Urothelium cell line (cell line): Measurements from ENCODE around the gene TECPR1.
"Not testable (repeated sequence)": the region's sequence is repeated elsewhere in the genome, so short reads cannot be mapped to it uniquely, and the experiment has no call there.

Source experiments
- DNase-seq: peaks from one replicate; pipeline ENCODE4 v3.0.0; 2011; ENCODE audit warnings: low spot score, mixed read lengths
- FAIRE-seq: peaks from 2 replicates; lab custom pipeline; 2011; peaks lifted over from hg19 to GRCh38; lab: Jason Lieb, UNC

Gene TECPR1

DNA sequence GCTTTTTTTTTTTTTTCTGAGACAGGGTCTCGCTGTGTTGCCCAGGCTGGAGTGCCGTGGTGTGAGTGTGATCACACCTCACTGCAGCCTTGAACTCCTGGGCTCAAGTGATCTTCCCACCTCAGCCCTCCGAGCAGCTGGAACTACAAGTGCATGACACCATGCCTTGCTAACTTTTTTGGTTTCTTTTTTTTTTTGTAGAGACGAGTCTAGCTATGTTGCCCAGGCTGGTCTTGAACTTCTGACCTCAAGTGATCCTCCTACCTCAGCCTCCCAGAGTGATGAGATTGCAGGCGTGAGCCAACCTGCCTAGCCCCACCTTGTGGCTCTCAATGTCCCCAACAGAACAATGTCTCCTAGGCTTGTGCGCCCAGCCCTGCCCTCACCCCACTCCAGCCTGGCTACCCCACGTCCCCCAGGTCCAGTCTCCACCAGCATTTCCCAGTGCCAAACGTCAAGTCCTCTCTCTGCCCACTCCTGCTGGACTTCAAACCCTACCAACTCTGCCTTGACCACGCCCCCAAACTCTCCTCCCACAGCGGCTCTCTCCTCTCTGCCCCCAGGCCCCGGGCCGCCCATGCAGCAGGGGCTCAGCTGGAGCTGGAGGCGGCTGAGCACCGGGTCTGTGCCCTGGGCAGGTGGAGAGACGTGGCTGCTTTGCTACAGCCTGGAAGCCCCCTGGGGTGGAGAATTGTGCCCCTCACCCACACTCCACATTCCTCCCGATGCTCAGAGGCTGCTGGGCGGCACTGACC lies 21.9 kb downstream of the TECPR1 start:
- FAIRE-seq = no peak
- DNase-seq = no peak

DNA sequence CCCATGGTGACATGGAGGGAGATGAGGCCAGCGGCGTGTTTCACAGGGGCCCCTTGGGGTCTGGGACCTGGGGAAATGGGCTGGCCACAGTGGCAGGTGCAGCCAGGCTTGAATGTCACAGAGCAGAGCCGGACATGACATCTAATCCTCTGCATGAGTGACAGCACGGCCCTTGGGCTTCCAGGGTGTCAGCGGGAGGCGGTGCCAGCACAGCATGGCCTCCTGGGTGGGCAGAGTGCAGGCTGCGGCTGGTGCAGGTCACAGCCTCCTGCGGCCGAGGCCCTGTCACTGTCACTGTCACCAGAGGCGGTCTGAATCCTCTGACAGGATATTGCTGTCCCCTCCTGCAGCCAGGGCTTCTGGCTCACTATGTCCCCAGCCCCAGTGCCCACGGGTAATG lies 22.6 kb downstream of the TECPR1 start:
- DNase-seq (no peak), FAIRE-seq (no peak)

DNA sequence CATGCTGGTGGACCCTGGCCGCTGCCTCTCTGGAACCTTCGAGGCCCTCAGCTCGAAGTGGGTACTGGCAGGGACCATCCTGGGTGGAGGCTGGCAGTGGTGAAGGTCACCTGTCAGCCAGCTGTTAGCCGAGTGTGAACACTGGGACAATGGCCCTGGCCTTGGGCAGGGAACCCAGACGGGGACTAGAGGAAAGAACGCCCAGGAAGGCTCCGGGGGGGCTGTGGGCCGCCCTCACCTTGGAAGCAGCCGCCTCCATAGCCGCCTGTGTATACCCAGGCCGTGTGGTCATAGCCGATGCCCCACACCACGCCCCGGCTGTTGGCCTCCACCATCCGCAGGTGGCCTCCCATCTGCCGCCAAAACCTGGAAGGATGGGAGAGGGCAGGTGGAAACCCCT lies 23.2 kb downstream of the TECPR1 start:
- DNase-seq (no peak), FAIRE-seq (no peak)

DNA sequence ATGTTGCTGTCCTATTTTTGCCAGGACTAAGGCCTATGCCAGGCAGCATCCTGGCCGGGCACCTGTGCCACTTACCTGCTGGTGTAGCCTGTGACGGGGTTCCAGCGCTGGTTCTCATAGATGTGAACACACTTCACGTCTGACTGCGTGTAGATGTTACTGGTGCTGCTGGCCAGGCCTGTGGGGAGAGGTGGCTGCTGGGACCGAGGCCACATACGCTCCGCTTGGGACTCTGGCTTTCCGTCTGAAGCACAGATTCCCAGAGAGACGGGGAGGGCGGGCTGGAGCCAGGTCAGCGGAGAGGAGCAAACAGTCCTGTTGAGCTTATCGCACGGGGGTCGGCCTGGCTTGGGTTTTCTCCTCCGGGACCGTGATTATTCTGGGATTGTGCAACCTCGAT lies 24.1 kb downstream of the TECPR1 start:
- FAIRE-seq (no peak), DNase-seq (no peak)

DNA sequence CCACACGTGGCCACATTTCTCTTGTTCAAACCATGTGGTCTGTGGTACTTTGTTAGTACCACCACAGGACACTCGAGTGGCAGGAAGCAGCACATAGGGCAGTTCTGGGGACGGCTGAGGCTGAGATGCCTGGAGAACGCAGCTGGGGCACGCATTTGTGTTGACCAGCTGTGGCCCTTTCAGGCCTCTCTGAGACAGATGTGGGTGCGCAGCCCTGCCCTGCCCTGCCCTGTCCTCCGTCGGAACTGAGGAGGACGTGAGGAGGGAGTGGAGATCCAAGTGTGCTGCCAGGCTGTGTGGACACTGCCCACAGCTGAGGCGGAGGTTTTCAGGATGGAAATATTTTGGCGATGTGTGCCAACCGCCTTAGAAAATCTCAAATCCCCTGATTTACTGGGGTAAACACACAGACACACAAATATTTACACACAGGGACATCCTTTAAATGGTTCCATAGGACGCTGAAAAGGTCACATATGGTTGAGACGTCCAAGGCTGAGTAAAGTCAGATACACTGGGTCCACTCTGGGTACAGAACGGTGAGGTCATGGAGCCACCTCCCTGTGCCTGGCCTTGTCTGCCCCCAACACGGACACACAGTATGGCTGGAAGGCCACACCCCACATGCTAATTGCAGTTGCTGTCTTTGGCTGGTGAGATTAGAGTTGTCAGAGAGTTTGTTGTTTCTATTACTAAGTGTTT lies 26.0 kb downstream of the TECPR1 start:
- no peak for FAIRE-seq
- no peak for DNase-seq

DNA sequence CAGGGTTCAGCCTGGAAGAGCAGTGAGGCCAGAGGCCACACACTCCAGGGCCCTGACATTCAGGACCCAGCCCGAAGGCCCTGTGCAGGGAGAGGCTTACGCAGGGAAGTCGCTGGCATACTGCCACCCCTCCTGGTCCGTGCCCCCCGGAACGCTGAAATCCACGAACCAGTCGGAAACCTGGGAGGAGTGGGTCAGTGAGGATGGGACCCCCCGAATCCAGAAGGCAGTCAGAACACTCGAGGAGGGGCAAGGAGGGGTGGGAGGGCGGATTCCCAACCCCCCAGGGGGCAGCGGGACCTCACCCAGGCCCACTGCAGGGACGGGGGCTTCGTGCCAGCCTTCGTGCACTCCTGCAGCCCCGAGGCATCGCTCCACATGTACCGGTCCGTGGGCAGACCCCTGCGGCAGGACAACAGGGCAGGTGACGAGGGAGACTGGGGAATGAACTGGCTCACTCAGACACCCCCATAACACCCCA lies 27.3 kb downstream of the TECPR1 start:
- no peak for FAIRE-seq

DNA sequence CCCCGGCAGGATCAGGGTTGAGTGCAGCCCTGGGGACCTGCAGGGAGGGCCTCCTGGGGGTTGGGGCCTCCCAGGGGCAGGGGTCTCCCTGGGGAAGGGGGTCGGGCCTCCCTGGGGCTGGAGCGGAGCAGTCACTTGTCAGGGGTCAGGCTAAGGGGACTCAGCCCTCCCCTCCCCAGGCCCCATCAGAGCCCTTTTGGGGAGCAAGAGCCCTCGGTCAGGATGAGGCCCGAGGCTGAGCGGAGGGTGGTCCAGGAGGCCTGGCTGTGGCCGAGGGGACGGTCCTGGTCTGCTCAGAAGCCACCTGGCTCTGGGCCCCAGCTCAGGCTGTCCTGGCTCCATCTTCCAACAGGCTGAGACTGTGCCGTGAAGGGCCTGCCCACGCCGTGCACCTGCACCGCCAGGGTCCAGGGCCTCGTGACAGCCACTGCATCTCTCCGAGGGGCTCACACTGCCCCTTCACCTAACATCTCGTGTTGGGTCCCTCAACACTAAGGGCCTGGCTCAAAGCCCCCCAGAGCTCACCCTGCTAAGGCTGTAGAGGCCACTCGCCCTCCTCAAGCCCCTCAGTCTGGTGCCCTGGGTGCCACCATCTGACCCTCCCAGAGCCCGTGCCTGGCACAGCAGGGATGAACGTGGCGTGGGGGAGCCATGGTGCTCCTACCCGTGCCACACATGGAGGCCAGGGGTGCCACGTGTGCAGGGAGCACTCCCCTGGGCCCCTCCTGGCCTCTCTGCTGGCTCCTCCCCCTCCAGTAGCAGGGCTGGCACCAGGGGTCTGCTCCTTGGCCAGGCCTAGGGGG lies 27.9 kb downstream of the TECPR1 start:
- DNase-seq (no peak), FAIRE-seq (no peak)

More for the DNA sequence above, 27.3 kb downstream of the TECPR1 start:
- no peak for DNase-seq

DNA sequence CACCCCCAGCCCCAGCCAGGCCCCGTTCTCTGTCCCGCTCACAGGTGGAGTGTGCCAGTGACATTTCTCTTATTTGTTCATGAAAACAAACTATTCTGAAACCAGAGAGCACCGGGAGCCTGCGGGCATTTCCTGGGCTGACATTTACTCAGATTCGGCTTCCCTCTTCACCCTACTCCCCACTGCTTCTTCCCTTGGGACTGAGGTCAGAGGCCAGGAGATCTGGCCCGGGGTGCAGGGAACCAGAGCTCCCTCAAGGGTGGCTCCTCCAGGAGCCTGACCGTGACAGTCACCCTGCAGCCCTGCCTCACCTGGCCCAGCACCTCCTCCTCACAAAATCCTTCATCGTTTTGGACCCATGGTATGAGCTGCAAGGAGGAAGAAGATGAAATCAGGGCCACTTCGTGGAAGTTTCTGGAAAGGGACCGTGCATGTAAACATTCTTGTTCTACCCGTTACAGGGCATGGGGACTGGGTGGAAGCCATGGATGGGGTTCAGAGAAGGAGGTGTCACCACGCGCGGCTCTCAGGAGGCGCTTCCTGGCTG lies 28.6 kb downstream of the TECPR1 start:
- DNase-seq (no peak), FAIRE-seq (no peak)

DNA sequence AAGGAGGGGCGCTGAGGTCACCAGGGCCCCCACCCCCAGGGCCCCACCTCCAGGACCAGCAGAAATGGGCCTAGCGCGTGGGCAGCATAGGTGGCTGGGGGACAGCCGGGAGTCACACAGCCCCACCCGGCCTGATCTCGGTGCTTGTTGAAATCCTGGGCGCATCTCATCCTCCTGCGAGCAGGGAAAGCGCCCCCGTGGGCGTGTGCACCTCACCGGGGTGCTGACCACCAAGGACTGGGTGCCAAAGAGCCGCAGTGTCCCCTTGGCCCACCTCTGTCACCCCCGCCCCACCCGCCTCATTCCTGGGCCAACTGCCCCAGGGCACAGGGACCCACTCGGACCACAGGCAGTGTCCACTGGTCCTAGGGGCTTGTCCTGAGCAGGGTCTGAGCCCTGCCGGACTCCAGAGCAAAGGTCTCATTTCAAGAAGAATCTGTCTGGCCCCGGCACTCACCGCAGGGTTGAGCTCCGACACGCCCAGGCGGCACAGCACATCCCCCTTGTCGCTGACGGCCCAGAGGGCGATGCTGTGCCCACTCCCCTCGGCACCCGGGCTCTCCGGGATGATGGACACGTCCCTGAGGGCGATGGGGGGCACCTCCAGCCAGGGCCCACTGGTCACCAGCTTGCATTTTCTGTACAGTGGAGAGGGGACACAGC lies 29.4 kb downstream of the TECPR1 start:
- FAIRE-seq (no peak), DNase-seq (no peak)

DNA sequence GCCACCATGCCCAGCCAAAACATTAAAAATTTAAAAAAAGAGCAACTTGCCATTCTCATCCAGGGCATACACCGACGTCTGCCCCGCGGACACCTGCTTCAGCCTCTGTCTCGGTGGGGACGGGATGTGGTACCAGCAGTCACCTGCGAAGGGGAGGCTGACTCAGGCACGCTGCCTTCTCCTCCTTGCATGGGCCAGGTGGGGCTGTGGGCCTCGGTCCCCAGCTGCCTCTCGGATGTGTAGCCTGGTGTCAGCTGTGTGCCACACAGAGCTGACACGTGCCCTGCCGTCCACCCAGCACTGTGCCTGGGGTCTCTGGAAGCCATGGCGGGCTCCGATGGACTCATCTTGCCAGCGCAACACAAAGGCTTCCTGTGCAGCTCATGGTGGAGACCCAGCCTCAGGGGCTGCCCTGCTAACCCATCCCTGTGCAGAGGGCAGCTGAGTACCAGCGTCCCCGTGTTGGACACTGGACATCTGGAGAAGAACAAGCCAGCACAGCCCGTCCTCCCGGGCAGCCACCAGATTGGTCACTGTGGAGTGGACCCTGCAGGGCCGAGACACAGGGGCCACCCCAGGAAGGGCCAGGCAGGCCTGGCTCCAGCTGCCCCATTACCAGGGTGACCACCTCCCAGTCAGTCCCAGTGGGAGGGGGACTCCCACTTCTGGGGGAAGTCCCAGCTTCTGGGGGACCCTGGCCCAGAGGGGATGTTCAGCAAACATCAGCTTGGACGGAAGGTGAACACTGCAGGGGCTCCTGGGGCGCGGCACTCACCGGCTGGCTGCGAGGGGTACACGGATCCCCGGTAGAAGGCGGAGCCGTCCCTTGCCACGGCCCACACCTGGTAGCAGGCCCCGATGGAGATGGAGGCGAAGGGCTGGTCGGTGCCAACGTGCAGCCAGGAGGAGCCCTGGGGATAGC lies 30.2 kb downstream of the TECPR1 start:
- FAIRE-seq (no peak), DNase-seq (no peak)

DNA sequence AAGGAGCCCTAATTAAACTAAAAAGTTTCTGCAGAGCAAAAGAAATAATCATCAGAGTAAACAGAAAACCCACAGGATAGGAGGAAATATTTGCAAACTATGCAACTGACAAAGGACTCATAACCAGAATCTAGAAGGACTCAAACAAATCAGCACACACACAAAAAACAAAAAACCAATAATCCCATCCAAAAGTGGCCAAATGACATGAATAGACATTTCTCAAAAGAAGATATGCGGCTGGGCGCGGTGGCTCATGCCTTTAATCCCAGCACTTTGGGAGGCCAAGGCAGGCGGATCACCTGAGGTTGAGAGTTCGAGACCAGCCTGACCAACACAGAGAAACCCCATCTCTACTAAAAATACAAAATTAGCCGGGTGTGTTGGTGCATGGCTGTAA lies 32.6 kb downstream of the TECPR1 start:
- not testable (repeated sequence) for FAIRE-seq, DNase-seq

DNA sequence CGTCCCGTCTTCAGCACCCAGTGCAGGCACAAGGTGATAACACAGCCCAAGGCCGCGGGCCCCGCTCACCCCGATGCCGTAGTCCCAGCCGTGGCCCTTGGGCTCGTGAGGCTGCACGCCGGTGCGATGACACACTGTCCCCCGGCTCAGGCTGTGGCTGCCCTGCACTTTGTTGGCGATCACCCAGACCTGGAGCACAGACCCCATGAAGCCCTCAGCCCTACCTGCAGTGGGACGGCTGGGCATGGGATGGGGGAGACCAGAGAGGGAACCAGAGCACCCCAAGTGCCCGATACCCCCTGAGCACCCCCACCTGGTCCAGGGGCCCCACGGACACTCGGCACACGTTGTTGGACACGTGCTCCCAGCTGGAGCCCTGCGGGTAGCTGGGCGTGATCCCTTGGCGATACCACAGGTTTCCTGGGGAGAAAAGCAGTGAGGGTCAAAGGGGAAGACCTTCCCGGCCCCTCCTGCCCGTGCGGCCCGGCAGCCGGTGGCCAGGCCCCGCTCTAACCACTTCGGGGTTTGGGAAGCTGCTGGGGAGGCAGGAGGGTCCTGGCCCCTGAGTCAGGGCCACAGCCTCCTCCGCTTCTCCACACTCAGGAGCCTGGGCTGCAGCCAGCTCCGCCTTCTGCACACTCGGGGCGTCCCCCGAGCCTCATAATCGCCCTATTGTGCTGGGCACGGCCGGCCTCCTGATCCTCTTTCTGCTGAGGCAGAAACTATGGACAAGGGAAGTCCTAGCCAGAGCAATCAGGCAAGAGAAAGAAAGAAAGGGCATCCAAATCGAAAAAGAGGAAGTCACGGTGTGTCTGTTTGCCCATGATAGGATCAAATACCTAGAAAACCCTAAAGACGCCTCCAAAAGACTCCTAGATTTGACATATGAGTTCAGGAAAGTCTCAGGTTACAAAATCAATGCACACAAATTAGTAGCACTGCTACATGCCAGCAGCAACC lies 34.1 kb downstream of the TECPR1 start:
- DNase-seq (no peak), FAIRE-seq (no peak)

DNA sequence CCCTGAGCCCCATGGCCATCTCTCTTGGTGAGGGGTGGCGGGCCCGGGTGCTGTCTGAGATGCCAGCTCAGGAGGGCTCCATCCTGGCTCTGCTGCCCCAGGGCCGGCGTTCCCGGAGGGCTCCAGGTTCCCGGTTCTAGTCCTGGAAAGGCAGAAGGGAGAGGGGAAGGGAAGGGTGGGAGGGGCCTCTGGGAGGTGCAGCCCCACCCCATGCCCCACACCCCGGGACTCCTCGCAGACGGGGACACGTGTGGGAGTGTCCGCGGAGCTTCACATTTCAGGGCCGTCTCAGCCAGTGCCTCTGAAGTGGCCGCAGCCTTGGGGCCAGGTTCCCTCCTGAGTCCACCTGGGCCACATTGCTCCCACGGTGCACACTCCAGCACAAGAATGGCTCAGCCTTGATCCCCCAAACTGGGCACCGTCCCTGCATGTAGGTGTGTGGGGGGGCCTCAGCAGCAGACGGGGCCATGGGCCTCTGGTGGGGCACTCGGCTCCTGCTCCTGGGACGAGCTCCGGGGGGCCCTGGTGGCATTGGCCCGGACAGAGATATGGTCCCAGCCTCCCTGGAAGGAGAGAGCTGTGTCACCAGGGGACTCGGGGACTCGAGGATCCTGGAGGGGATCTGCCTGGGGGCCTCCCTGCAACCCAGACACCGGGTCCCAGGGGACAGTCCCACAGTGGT lies 35.0 kb downstream of the TECPR1 start:
- no peak for DNase-seq
- no peak for FAIRE-seq

DNA sequence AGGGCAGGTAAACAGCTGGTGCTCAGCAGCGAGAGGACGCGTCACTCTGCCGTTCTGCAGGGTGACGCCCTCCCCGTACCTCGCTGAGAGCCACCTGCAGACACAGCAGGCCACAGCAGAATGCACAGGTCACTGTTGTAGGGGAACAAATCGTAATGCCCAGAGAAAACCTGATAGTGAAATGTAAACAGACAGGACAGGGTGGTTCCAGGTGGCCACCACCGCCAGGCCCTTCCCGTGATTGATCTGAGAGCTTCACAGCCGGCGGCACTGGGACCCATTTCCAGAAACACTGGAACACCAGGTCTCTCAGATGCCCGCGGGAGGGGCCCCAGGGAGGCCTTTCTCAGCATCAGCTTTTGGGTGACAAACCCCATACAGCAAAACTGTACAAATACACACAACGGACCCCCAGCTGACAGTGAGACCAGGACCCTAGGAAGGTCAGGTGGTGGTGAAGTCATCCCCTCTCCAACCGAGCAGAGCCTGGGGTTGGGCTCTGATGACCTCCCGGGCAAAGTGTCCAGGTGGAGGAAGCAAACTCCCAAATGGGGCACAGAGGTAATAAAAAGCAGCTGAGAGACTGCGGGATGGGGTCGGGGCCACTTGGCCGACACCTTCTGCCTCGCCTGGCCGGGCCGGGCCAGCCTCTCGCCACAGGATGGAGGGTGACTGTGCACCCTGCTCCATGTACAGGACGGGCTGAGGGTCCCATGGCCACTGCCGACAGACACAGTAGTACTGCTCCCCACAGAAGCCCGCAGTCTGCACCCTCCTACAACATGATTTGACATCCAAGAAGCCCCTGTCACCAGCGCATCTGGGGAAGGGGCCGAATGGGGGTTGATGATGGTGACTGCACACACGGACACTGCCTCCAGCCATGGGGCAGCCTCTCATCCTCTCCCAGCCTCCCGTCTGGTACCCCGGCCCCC lies 36.2 kb downstream of the TECPR1 start:
- DNase-seq = no peak
- no peak for FAIRE-seq

DNA sequence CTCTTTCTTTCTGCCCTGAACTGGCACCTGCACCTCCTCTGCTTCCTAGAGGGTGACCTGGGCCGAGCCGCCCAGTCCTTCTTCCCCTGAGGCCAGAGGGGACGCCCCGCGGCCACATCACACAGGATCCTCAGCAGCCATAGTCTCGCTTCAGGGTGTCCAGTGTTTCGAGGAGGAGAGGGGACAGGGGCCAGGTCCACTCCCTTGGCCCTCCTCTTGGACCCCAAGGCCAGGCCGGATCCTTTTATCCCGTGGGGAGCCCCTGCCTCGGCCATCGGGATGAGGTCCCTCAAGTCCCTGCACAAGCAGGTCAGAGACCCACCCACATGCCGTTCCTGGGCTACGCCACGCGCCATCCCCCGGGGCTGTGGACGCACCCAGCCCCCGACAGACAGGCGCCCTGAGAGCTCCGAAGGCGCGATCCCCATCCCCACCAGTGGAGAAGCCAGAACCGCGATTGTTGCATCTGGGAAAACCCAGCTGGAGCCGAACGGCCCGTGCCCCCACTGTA lies 37.2 kb downstream of the TECPR1 start:
- FAIRE-seq = no peak
- no peak for DNase-seq

DNA sequence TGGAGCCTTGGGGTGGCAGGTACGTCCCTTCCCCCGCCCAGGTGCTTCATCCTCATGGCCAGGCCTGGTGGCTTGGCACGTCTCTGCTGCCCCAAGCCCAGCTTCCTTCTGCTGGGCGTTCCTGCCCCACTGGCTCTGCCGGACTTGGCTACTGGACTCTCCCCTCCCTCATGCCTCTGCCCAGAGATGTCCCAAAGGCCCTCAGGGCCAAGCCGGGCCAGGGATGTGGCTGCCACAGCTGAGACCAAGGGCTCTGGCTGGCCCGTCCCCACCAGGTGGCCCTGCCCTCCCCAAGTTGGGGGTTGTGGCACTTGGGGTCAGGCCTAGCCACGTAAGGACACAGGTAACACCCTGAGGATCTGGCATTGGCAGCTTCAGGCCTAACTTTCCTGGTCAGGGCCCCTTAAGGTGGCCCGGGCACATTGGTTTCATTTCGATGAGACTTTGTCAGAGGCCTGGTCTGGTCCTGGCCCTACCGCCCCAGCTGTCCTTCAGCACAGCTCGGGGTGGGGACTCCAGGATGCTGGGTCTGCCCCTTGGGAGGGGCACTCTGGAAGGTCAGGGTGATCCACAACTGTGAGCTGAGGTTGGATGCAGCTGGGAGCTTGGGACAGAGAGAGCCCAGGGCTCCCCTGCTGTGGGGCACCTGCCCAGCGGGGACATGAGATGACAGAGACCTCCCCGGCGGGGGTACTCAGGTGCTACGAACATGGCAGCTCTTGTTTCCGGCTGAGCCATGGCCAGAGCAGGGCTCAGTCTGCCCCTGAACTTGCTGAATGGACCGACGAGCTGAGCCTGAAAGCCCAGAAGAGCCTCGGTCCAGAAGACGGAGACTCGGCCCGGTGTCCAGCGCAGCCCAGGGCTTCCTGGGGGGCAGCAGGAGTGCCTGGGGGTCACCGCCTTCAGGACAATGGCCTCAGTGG lies 37.9 kb downstream of the TECPR1 start:
- no peak for FAIRE-seq
- no peak for DNase-seq
